KOPT-K1 (cell line): Measurements from ENCODE around the gene IBA57.
"Not testable (repeated sequence)": the region's sequence is repeated elsewhere in the genome, so short reads cannot be mapped to it uniquely, and the experiment has no call there.

Experiments
- H3K27ac ChIP-seq: fragments of 200-600 bp; sonication (generic); 2 replicates; pipeline ENCODE4 v1.5.1; 2016; ENCODE audit warnings: antibody characterized with exemption, mild to moderate bottlenecking, low read depth, low read length; ENCODE audit not compliant: poor library complexity, severe bottlenecking
- H3K36me3 ChIP-seq: fragments of 200-600 bp; sonication (generic); 2 replicates; pipeline ENCODE4 v1.5.1; 2017; ENCODE audit warnings: antibody characterized with exemption, mild to moderate bottlenecking, low read length, moderate library complexity; ENCODE audit not compliant: insufficient read depth
- H3K9me3 ChIP-seq: fragments of 200-600 bp; sonication (generic); 2 replicates; pipeline ENCODE4 v1.5.1; 2017; ENCODE audit warnings: antibody characterized with exemption, low read length, mild to moderate bottlenecking; ENCODE audit not compliant: insufficient read depth, poor library complexity, severe bottlenecking

The IBA57 gene

DNA sequence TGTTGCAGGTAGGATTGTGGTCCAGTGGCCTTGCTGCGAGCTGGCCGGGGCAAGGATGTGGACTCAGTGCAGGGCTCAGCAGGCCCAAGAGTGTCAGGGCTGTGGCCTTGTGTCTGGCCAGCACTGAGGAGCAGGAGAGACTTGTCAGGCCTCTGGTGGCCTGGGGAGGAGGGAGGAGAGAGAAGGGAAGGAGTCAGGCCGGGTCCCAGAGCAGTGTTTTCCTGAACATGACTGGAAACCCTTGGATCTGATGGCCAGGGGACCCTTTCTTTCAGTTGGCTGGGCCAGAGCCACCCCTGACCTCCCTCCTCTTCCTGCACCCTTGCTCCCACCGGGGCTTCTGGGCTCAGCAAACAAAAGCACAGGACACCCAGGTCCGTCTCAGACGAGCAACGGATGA lies 5.1 kb downstream of the IBA57 start:
- Histone ChIP-seq H3K36me3 (no peaks in the 10 kb centered on the region; the same call in 1 of the 2 replicates), H3K9me3 (no peaks in the 10 kb centered on the region), H3K27ac (no peak overlapping the region)

- H3K36me3 ChIP-seq: no peaks in the 10 kb centered on the region; the same call in 1 of the 2 replicates
- no peaks in the 10 kb centered on the region for H3K9me3 ChIP-seq
- H3K27ac ChIP-seq: no peak overlapping the region
Measured at GRCh38 chr1:228171221-228171891, 5.8 kb downstream of the IBA57 start.

DNA sequence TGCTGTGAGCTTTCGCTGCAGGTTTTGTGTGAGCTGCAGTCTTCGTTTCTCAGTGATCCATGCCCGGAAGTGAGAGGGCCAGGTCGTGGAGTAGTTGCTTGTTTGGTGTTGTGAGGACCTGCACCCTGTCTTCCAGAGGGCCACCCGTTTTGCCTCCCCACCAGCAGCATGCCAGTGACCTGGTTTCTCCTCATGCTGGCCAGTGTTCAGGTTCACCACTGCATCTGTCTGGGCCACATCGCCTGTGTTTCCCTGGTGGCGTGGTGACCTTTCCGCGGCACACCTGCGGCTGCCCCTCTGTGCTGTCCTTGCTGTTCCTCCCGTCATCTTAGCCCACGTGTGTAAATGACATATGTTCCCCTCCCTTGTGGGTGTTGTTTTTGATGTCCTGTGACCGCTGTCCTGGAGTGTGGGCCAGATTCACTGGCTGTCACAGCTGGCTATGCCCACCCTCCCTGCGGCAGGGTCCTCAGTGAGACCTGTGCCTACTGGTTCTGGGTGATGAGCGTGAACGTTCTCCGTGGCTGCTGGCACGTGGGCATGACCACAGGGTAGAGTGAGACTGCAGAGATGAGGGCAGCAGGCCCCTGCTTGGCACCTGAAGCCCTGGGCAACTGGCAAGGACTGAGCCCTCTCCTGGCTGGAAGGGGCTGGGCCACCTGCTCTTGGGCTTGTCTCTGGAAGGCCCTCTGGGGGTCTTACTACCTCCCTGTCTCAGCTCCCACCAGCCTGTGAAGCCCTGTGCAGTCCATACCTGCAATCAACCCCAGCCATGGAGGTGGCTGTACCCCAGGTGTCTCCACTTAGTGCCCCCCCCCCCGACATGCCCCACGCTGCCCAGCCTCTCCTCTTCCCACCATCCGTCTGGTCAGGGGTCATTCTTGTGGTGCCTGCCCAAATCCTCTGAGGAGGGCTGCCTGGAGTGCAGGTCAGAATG lies 7.3 kb downstream of the IBA57 start:
- no peaks in the 10 kb centered on the region for H3K9me3 ChIP-seq

DNA sequence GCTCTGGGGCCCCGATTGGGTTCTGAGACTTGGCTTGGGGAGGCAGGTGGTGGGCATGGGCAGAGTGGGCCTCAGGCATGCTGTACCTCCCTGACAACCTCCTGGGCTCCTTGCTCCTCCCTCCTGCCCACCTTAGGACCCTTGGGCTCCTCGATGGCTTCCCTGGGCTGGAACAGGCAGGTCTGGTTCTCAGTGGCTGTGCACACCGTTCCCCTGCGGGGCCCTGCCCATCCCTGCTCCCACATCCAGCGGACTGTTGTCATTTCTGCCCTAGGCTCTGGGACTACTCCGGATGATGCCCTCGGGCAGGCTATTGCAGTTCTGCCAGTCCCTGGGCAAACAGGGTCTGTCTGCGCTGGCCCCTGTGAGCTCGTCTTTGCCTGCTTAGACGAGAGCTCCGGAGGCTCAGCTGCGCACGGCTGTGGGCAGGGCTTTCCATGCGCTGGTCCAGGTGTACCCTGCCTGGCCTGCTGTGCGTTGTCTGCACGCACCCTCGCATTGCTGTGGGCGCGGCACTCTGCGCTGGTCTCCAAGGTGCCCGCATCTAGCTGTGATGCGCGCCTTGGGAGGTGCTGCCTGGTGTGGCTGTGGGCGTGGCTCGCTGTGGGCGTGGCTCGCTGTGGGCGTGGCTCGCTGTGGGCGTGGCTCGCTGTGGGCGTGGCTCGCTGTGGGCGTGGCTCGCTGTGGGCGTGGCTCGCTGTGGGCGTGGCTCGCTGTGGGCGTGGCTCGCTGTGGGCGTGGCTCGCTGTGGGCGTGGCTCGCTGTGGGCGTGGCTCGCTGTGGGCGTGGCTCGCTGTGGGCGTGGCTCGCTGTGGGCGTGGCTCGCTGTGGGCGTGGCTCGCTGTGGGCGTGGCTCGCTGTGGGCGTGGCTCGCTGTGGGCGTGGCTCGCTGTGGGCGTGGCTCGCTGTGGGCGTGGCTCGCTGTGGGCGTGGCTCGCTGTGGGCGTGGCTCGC lies 8.2 kb downstream of the IBA57 start:
- not testable (repeated sequence) for H3K9me3 ChIP-seq, H3K27ac ChIP-seq, H3K36me3 ChIP-seq

More for the DNA sequence above, 7.3 kb downstream of the IBA57 start:
- no peak overlapping the region for H3K27ac ChIP-seq
- H3K36me3 ChIP-seq: no peaks in the 10 kb centered on the region; the same call in 1 of the 2 replicates

DNA sequence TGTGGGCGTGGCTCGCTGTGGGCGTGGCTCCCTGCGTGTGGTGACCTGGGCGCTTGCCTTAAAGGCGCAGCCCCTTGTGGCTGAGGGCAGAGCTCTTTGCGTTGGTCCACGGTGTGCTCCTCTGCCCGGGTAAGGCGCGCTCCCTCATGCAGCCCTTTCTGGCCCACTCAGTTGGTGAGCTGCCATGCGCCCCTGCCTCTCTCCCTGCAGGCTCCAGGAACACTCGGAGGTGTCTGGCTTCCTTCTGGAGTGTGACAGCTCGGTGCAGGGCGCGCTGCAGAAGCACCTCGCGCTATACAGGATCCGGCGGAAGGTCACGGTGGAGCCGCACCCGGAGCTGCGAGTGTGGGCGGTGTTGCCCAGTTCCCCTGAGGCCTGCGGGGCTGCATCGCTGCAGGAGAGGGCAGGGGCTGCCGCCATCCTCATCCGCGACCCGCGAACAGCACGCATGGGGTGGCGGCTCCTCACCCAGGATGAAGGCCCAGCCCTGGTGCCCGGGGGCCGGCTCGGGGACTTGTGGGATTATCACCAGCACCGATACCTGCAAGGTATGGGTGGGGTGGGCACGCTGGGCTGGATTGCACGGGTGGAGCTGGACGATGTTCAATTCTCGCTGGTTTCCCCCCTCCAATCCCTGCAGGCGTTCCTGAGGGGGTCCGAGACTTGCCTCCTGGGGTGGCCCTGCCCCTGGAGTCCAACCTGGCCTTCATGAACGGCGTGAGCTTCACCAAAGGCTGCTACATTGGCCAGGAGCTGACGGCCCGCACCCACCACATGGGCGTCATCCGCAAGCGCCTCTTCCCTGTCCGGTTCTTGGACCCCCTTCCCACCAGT lies 9.1 kb downstream of the IBA57 start:
- Histone ChIP-seq H3K27ac (no peak overlapping the region), H3K9me3 (no peaks in the 10 kb centered on the region), H3K36me3 (no peaks in the 10 kb centered on the region)

DNA sequence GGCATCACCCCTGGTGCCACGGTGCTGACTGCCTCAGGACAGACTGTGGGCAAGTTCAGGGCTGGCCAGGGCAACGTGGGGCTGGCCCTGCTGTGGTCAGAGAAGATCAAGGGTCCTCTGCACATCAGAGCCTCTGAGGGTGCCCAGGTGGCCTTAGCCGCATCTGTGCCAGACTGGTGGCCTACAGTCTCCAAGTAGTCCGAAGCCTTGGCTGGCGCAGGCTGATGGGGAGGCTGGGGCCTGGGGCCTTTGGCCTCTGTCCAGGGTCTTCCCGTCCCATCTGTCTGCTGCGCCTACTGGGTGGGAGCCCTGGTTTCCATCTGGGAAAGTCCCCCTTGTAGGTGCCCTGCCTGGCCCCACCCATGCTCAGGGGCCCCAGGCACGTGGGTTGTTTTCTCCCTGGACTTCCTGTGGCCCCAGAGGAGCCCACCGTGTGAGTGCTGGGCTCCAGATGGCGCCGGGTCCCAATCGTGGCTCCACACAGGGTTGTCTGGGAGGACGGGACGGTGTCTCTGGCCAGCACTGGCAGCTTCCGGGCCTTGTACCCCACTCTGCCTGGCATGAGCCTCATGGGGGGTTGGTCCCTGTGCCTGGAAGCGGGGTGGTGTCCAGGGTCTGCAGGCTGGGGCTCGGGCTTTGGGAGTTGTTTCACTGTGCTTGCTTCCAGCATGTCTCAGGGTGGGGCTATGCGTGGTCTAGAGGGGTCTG lies 9.9 kb downstream of the IBA57 start:
- H3K36me3 ChIP-seq: no peaks in the 10 kb centered on the region
- H3K27ac ChIP-seq: no peak overlapping the region
- H3K9me3 ChIP-seq: no peaks in the 10 kb centered on the region

GRCh38 chr1:228176024-228176395 lies 10.4 kb downstream of the IBA57 start:
- no peaks in the 10 kb centered on the region; the same call in 1 of the 2 replicates for H3K36me3 ChIP-seq
- H3K27ac ChIP-seq: no peak overlapping the region
- no peaks in the 10 kb centered on the region for H3K9me3 ChIP-seq

GRCh38 chr1:228176461-228177182 lies 11.0 kb downstream of the IBA57 start:
- H3K36me3 ChIP-seq: no peaks in the 10 kb centered on the region; the same call in 1 of the 2 replicates
- H3K9me3 ChIP-seq: no peaks in the 10 kb centered on the region
- H3K27ac ChIP-seq: no peak overlapping the region

- Histone ChIP-seq H3K9me3 (no peaks in the 10 kb centered on the region), H3K27ac (no peak overlapping the region), H3K36me3 (no peaks in the 10 kb centered on the region; the same call in 1 of the 2 replicates)
Measured at GRCh38 chr1:228177183-228177475, 11.5 kb downstream of the IBA57 start.

DNA sequence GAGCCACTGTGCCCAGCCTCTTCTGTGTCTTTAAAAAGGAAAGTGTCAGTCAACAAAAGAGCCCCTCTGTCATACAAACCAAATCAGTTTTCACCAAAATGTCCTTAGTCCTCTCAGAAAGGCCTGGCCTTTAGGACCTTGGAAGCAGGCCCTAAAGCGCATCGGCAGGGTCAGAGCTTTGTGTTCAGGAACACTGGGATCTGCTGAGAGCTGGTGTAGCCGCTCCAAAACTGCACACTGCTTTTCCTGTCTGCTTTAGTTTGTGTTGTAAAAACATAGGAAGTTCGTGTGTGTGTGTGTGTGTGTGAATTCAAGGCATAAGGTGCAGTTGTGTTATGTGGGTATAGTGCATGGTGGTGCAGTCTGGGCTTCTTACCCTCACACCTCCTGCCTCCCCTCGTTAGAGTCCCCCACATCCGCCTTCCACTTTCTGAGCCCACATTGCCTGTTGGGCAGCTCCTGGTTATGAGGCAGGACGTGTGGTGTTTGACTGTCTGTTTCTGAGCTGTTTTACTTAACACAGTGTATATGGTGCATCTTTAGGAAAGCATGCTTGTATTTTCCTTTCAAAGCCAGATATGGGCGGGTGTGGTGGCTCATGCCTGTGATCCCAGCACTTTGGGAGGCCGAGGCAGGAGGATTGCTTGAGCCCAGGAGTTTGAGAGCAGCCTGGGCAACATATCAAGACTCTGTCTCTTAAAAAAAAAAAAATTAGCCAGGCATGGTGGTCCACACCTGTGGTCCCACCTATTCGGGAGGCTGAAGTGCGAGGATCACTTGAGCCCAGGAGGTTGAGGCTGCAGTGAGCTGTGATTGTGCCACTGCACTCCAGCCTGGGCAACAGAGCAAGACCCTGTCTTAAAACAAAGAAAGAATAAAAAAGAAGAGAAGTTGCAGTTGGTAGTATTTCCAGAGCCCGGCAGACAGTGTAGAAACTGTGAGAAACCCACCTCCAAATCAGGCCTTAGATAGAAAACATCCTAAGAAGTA lies 12.4 kb downstream of the IBA57 start:
- Histone ChIP-seq H3K36me3 (no peaks in the 10 kb centered on the region; the same call in 1 of the 2 replicates), H3K9me3 (no peaks in the 10 kb centered on the region), H3K27ac (no peak overlapping the region)

- H3K27ac ChIP-seq: no peak overlapping the region
- no peaks in the 10 kb centered on the region; the same call in 1 of the 2 replicates for H3K36me3 ChIP-seq
- H3K9me3 ChIP-seq: no peaks in the 10 kb centered on the region
Measured at GRCh38 chr1:228178737-228179684, 13.4 kb downstream of the IBA57 start.
